Stimulated activated CD8-positive, alpha-beta memory T cell treated with anti-CD3 and anti-CD28 coated beads, Interleukin-12 subunit alpha, Interleukin-12 subunit beta, amount 100 ng/mL, for 4 hours (primary cell): Measurements from ENCODE around the gene ZPBP.

Experiments used
- DNase-seq: peaks from one replicate; pipeline ENCODE4 v3.0.0-alpha.2; 2020; ENCODE audit warnings: low read depth

Gene ZPBP, protein sequence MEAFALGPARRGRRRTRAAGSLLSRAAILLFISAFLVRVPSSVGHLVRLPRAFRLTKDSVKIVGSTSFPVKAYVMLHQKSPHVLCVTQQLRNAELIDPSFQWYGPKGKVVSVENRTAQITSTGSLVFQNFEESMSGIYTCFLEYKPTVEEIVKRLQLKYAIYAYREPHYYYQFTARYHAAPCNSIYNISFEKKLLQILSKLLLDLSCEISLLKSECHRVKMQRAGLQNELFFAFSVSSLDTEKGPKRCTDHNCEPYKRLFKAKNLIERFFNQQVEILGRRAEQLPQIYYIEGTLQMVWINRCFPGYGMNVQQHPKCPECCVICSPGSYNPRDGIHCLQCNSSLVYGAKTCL

GRCh38 chr7:50092579-50093491 lies at the start of gene ZPBP:
ZPBP (minus strand) TSS chr7:50093246; CDS start chr7:50093194, 52 bp downstream.
- DNase-seq = no peak

GRCh38 chr7:50142425-50143017 lies 49.5 kb upstream of the ZPBP start:
- no peak for DNase-seq

- DNase-seq = no peak
Observed at GRCh38 chr7:50141854-50142253, 48.8 kb upstream of the ZPBP start.

- DNase-seq = no peak
Observed at GRCh38 chr7:50141131-50141530, 48.1 kb upstream of the ZPBP start.

DNA sequence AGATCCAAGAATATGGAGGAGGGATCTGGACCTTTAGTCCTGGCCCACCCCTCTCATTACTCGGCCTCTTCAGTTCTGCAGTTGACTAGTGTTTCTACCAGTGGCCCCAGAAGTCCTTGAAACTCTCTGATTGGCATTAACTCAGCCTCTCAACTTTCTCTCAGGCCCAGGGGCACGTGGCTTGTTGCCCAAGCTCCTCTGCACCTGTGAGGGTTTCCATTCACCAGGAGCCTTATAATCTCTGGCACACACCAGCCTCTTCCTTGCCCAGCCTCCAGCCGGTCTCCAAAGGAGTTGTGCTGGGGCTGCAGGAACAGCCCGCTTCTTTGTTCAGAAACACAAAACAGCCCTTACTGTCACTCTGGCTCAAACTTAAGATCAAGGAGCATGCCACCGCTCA lies 47.6 kb upstream of the ZPBP start:
- no peak for DNase-seq

- no peak for DNase-seq
Observed at GRCh38 chr7:50138101-50138500, 45.1 kb upstream of the ZPBP start.

DNA sequence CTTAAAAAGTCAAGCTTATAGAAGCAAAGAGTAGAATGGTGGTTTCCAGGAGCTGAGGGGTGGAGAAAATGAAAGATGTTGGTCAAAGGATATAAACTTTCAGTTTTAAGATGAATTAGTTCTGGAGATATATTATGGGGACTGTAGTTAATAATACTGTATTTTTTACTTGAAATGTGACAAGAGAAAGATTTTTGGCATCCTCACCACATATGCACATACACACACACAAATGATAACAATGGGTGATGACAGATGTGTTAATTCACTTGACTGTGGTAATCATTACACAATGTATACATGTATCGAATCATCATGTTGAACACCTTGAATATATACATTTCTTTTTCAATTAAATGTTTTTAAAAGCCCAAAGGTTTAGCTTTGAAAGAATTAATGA lies 32.7 kb upstream of the ZPBP start:
- no peak for DNase-seq

GRCh38 chr7:50121286-50121685 lies 28.2 kb upstream of the ZPBP start:
- DNase-seq = no peak

DNA sequence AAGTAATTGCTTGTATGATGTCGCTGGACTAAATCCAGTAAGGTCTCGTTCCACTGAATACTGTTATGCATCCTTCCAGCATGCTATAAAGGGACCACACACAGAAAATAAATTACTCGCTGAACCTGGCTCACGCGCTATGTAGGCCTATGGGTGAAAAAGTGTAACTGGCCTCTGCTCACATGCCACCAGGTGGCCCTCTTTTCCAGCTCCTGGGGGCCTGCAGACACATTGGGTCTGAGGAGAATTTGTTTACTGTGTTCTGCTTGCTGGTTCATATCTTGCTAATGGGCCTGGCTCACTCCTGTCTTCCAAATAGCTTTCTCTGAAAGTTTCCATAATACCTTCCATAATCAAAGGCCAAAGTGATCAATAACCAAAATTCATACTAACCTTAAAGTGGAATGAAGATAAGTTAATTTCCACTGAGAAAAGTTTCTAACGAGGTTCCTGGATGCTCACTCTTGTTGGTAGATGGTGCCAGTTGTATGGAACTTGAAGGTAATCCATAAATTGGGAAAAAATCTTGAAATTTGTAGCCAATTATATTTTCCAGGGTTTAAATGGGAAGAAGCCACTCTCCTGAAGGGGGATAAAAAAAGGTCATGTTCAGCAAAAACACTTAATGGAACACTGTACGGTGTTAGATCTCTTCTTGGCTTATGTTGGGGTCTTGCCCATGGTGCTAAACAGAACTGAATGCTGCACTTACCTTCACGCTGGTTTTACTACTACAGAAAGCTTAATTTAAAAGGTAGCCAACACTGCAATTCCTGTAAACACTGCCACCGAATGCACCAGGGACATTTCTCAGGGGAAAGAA lies 27.0 kb upstream of the ZPBP start:
- DNase-seq = no peak

DNA sequence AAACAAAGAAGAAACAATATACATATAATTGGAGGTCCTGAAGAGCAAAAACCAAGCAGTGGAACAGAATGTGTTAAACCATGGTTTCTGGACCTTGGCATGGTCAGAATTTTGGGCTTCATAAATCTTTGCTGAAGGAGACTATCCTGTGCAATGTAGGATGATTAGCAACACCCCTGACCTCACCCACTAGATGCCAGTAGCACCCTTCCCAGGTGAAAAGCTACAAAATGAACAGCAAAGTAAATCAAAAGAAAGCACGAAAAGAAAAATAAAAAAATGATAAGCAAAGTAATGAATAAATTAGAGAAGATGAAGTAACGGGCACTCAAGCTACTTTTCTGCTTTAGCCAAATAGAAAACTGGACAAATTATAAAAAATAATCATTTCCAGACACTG lies 19.2 kb upstream of the ZPBP start:
- DNase-seq = no peak

GRCh38 chr7:50101873-50102272 lies 8.8 kb upstream of the ZPBP start:
- DNase-seq = no peak

DNA sequence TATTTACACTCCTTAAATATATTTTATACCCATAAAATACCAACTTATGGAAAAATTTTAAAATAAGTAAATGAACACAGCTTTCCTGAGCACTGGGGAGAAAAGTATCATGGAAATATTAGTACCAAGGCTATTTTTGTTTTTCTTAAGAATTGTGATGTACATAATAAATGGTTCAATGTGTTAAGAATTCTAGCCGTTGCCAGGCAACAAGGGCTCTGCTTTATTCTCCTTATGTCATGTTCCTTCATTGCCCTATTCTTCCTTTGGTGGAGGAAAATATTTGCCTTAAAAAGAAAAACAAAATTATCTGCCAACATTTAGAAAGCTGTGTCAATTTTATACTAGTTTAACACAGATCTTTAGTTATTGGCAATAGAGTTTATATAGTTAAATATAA lies 2.6 kb upstream of the ZPBP start:
- no peak for DNase-seq

- DNase-seq = no peak
Observed at GRCh38 chr7:50088463-50089129, 4.5 kb downstream of the ZPBP start.

- DNase-seq = no peak
Observed at GRCh38 chr7:50085344-50085743, 7.7 kb downstream of the ZPBP start.

- DNase-seq = no peak
Observed at GRCh38 chr7:50073093-50073492, 20.0 kb downstream of the ZPBP start.

- DNase-seq = no peak
Observed at GRCh38 chr7:50069613-50070012, 23.4 kb downstream of the ZPBP start.

DNA sequence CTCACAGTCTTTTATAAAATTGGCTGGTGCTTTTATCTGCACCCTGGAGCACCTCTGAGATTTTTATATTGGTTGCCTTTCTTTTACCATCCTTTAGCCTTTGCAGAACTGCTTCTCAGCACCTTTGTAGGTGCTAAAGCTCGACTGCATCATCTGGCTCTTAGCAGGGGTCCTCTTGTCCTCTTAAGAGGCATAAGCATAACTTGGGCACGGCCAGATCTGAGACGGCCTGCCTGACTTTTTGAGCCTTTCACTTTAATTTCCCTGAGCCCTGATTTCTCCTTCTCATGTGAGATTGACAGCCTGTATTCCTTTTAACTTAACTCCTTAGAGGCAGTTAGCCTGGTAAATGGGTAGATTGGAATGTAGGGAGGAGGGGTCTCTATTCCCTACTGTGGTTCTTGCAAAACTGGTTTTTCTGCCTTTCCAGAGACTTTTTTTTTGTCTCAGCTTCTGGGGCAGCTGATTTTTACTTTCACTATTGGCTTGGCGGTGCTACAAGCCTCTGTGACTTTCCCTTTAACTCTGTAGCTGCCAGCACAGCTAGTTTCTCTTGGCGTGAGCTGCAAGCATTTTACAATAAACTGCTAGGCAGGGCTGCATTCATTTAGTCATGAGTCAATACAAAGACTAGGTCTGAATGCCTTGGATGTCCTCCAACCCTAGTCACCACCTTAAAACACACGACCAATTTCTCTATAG lies 24.0 kb downstream of the ZPBP start:
- no peak for DNase-seq

DNA sequence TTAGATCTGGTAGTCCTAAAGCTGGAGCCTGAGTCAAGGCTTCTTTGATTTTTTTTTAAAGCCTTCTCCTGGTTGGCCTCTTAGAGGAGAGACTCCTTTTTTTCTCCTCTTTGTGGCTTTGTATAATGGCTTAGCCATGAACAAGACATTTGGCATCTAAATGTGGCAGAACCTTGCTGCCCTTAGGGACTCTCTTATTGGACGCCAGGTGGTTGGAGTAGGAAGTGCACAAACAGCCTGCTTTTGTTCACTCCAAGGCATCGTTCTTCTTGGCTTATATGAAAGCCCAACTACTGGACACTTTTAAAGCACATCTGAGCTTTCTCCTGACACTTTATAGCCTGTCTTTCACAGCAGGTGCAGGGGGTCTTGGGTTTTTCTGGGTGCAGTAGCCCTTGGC lies 25.0 kb downstream of the ZPBP start:
- DNase-seq = no peak

DNA sequence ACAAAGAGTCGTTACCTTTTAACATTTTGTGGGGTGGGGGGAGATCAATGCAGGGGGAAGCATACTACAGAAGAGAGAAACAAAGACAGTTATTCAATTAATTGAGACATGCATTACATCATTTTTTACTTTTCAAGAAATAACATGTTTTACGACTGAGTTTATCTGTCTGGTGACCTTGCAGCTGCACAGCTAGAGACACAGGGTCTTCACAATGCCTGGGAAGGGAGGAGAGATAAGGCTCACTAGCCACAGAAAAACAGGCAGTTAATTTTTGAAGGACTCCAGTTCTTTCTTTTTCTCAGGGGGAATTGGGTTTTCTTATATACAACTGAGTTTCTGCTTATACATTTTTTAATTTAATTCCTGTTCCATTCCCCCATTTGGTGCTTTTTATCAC lies 30.1 kb downstream of the ZPBP start:
- no peak for DNase-seq

GRCh38 chr7:50056131-50056530 lies 36.9 kb downstream of the ZPBP start:
- DNase-seq = no peak

- DNase-seq = no peak
Observed at GRCh38 chr7:50047716-50048115, 45.3 kb downstream of the ZPBP start.
